NCI-H2029 treated with DMSO at 0.1 percent for 48 hours (cell line): Measurements from ENCODE around the gene DNAAF2.
"Not testable (repeated sequence)": the region's sequence is repeated elsewhere in the genome, so short reads cannot be mapped to it uniquely, and the experiment has no call there.

Source experiments
- DNase-seq: peaks from one replicate; lab custom pipeline; 2025; lab: John Stamatoyannopoulos, UW

DNAAF2 gene, protein sequence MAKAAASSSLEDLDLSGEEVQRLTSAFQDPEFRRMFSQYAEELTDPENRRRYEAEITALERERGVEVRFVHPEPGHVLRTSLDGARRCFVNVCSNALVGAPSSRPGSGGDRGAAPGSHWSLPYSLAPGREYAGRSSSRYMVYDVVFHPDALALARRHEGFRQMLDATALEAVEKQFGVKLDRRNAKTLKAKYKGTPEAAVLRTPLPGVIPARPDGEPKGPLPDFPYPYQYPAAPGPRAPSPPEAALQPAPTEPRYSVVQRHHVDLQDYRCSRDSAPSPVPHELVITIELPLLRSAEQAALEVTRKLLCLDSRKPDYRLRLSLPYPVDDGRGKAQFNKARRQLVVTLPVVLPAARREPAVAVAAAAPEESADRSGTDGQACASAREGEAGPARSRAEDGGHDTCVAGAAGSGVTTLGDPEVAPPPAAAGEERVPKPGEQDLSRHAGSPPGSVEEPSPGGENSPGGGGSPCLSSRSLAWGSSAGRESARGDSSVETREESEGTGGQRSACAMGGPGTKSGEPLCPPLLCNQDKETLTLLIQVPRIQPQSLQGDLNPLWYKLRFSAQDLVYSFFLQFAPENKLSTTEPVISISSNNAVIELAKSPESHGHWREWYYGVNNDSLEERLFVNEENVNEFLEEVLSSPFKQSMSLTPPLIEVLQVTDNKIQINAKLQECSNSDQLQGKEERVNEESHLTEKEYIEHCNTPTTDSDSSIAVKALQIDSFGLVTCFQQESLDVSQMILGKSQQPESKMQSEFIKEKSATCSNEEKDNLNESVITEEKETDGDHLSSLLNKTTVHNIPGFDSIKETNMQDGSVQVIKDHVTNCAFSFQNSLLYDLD

DNA sequence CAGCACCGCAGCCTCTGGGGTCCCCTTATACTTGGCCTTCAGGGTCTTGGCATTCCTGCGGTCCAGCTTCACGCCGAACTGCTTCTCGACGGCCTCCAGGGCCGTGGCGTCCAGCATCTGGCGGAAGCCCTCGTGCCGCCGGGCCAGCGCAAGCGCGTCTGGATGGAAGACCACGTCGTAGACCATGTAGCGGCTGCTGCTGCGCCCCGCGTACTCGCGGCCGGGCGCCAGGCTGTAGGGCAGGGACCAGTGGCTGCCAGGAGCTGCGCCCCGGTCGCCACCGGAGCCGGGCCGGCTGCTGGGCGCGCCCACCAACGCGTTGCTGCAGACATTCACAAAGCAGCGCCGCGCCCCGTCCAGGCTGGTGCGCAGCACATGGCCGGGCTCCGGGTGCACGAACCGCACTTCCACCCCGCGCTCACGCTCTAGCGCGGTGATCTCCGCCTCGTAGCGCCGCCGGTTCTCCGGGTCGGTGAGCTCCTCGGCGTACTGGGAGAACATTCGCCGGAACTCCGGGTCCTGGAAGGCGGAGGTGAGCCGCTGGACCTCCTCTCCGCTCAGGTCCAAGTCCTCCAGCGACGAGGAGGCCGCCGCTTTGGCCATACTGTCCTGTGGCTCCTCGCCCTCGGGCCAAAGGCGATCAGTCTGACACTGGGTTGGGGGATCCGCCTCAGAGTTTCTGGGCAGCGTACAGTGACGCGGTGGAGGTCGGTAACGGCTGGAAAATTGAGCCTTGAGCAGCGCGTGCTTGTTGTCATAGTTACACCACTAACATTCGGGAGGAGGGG lies at the start of gene DNAAF2:
TSS of gene DNAAF2 (minus strand) at position 698 of the 788 bp plus-strand sequence. CDS start at position 603, 95 bp downstream.
- peak; percentile 62 for DNase-seq

DNA sequence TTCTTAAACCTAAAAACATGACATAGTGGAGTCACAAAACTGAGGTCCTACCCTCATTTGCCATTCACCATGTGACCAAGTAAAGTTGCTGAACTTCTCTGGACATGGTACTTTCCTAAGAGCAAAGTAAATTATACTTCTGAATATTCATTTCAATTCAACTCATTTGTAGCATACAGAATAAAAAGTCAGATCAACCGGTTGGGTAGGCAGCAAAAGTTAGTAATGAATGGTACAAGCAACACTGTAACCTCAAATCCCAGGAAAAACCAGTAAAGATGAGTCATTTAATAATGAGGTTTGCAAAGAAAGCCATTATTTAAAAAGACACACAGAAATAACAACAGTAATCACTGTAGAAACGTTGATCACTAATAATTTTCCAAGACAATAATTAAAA lies 44.2 kb upstream of the DNAAF2 start:
- DNase-seq: no peak

DNA sequence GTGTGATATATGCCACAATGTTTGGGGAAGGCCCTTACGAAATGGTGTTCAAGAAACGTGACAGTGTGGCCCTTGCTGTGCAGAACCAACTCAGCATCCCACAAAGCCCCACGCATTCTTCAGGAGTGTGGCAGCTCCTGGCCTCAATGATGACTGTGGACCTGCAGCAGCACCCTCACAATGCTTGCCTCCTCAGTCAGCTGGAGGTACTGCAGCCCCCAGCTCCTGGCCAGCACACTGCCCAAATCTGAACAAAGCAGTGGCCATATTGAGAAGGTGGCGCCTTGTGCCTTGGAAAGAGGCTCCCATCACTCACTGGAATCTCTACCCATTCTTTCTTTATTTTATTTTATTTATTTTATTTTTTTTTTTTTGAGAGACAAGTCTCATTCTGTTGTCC lies 42.6 kb upstream of the DNAAF2 start:
- no peak for DNase-seq

DNA sequence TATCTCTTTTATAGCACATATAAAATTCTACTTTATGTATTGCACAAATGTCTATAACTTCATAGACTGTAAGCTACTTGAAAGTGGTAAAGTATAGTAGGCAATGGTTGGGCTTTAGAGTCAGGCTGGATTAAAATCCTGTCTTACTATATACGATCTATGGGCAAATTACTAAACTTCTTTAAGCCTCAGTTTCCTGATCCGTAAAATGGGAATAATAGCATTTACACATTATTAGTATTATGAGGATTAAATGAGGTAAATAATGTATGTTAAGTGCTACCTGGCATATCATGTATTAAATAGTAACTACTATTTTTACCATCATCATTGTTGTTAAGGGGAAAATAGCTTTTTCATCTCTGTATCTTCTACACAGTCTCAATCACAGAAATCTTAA lies 38.5 kb upstream of the DNAAF2 start:
- DNase-seq: no peak

DNA sequence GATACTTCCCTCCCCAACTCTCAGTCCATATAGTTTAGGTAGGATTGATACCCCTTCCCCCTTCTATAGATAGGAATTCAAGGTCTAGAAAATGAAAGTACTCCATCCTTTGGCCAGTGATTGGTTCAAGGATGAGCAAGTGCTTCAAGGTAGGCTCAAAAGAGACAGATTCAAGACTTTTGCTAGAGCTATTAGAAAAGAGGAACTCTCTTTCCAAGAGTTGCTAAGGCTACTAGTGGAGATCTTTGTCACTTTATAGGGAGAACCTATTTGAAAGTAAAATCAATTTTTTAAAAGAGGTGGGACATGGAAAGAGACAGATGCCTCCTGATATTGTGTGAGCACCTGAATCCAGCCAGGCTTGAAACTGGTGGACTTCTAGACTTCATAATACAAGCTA lies 35.4 kb upstream of the DNAAF2 start:
- no peak for DNase-seq

DNA sequence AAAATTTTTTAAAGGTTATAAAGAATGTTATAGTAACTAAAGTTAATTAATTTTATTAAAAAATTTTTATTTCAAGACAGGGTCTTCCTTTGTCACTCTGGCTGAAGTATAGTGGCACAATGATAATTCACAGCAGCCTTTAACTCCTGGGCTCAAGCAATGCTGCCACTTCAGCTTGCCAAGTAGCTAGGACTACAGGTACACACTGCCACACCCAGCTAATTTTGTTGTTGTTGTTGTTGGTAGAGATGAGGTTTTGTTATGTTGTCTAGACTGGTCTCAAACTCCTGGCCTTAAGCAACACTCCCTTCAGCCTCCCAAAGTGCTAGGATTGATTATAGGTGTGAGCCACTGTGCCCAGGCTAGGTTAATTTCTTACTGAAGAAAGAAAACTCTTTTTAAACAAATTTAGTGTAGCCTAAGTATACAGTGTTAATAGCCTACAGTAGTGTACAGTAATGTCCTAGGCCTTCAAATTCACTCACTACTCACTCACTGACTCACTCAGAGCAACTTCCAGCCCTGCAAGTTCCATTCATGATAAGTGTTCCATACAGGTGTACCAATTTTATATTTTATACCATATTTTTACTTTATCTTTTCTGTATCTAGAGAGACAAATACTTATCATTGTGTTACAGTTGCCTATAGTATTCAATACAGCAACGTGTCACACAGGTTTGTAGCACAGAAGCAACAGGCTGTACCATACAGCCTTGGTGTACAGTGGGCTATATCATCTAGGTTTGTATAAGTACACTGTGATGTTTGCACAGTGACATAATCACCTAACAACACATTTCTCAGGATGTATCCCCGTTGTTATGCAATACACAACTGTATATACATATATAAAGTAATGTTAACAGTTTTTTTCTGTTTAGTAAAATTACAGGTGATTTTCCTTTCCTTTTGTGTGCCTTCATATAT lies 24.7 kb upstream of the DNAAF2 start:
- DNase-seq: no peak

DNA sequence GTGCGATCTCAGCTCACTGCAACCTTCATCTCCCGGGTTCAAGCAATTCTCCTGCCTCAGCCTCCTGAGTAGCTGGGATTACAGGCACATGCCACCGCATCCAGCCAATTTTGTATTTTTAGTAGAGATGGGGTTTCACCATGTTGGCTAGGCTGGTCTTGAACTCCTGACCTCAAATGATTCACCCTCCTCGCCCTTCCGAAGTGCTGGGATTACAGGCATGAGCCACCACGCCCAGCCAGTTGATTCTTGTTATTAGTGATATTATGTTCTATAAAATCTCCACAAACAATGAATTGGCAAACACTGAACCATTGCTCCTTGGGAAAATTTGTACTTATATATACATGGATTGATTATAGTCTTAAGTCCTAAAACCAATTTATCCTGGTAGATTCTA lies 22.5 kb upstream of the DNAAF2 start:
- DNase-seq: not testable (repeated sequence)

DNA sequence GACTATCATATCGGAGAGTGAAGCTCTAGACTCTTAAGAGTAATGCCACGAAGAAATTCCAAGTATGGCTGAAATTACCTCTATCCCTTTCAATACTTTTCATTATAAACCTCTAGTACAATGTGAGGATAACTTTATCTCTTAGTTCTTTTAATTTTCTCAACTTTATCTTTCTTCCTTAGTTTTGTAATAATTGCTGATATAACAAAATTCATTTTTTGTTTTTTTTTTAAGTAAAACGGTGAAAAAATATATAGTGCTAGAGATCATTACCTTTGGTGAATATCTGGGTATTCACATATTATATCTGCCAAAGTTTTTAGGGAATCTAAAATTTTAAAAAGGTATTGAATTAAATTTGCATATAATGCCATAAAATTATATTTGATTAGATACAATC lies 19.5 kb upstream of the DNAAF2 start:
- no peak for DNase-seq

DNA sequence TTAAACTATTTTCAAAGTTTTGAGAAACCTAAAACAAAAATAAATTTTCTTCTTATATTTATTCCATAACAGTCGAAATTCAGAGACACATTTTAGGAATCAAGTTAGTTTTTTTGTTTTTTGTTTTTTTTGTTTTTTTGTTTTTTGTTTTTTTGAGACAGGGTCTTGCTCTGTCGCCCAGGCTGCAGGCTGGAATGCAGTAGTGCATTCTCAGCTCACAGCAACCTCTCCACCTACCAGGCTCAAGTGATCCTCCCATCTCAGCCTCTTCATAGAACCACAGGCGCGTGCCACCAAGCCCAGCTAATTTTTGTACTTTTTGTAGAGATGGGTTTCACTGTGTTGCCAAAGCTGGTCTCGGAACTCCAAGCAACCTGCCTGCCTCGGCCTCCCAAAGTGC lies 18.5 kb upstream of the DNAAF2 start:
- no peak for DNase-seq

DNA sequence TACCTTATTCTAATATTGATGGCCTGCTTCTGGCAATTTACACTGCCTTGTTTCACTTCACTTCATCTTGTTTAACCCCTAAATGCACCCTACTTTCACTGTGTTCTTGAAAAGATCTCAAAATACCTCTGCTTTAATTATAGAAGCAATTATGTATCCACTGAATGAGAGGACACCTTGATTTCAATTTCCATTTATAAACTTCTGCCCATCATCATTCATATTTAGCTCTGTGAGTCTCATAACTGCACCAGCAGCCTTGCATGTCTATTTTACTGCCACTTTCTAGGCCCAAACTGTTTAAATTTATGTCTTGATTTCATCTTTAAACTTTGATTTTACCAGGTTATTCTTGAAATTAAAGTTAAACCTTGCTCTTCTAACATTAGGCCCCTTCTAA lies 7.1 kb upstream of the DNAAF2 start:
- no peak for DNase-seq

DNA sequence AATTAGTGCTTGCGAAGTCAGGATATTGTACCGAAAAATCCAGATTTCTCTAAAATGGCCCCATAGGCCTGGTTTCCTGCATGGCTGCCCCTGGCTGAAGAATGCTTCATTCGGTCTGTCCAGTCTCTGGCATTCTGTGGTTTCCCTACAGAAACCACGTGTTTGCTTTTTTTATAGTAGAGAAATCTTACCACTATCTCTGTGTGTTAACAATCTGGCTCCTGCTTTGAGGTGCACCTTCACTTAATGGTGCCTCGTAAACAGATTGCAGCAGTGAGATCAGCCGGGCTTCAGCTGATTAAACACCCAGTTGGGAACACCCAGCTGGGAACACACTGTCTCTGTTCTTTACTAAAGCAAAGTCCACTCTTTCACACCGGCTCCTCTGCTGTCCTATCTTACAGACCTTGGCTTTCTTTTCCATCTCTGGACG lies 6.7 kb upstream of the DNAAF2 start:
- no peak for DNase-seq

DNA sequence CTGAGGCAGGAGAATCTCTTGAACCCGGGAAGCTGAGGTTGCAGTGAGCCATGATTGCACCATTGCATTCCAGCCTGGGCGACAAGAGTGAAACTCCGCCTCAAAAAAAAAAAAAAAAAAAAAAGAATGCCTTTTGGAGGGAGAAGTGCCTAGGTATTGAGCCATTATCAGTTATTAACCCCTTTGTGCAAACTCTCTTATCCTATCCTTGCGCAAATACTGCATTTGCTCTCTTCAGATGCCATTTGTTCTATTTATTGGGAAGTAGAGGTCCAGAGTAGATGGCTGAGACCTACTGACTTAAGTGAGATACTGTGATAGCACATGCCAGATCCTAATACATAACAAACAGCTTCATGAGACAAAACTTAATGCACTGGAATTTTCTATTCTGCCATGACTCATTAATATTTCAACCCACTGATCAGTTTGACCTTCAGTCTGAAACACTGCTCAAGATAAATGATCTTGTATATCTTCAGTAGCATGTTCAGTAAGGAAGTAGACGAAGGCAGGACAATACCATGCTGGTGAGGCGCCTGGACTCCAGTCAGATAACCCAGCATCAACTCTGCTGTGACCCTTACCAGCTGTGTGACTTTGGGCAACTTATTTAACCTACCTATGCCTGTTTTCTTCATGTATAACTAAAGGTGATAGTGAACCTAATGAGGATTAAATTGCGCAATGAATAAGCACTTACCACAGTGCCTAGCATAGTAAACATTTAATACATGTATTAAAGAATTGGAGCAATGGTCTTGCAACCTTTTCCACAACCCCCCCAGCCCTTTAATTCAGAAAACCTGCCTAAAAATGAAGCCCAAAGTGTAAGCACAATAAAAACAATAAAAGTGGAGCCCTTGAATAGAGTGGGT lies 5.7 kb upstream of the DNAAF2 start:
- no peak for DNase-seq

DNA sequence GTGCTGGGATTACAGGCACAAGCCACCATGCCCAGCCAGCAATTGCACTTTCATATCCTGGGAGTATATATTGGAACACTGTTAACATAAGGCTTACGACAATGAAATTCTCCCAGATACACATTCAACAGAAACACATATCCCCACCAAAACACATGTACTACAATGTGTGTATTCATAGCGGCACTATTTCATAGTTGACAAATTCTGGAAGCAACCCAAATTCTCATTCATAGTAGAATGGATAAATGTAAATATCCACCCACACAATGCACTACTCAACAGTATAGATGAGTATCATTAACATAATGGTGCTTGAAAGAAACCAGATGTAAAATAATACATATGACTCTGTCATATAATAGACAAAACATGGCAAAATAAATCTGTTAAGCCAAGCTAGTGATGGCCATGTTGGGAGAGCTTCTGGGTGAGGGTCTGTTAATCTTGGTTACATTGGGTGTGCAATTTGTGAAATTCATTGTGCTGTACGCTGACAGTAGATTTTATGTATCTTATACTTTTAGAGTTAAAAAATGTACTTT lies 2.6 kb upstream of the DNAAF2 start:
- no peak for DNase-seq

DNA sequence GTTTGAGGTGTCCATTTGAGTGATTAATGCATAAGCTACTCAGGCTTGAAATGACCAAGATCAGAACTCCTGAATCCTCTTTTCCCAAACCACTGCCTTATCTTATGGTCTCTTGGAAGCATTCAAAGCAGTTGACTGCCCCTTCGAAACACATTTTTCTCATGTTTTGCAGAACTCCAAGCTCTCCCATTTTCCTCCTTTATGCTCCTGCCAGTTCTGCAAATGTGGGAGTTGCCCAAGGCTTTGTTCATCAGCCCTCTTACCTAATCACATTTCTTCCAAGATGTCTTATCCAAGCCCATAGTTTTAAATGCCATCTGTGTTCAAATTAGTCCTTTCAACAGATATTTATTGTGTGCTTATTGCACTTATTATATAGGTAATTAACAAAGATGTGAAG lies 1.8 kb upstream of the DNAAF2 start:
- no peak for DNase-seq

DNA sequence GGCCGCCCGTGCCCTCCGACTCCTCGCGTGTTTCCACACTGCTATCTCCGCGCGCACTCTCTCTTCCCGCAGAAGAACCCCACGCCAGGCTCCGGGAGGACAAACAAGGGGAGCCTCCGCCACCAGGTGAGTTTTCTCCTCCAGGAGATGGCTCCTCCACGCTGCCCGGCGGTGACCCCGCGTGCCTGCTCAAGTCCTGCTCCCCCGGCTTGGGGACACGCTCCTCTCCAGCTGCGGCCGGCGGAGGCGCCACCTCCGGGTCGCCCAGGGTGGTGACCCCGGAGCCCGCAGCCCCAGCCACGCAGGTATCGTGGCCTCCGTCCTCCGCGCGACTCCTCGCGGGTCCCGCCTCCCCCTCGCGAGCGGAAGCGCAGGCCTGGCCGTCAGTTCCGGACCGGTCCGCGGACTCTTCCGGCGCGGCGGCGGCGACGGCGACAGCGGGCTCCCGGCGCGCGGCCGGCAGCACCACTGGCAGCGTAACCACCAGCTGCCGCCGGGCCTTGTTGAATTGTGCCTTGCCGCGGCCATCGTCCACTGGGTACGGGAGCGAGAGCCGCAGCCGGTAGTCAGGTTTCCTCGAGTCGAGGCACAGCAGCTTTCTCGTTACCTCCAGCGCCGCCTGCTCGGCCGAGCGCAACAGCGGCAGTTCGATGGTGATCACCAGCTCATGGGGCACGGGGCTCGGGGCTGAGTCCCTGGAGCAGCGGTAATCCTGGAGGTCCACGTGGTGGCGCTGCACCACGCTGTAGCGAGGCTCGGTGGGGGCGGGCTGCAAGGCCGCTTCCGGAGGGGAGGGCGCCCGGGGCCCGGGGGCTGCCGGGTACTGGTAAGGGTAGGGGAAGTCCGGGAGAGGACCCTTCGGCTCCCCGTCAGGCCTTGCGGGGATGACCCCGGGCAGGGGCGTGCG lies 1.2 kb downstream of the DNAAF2 start:
- DNase-seq: peak; percentile 94

DNA sequence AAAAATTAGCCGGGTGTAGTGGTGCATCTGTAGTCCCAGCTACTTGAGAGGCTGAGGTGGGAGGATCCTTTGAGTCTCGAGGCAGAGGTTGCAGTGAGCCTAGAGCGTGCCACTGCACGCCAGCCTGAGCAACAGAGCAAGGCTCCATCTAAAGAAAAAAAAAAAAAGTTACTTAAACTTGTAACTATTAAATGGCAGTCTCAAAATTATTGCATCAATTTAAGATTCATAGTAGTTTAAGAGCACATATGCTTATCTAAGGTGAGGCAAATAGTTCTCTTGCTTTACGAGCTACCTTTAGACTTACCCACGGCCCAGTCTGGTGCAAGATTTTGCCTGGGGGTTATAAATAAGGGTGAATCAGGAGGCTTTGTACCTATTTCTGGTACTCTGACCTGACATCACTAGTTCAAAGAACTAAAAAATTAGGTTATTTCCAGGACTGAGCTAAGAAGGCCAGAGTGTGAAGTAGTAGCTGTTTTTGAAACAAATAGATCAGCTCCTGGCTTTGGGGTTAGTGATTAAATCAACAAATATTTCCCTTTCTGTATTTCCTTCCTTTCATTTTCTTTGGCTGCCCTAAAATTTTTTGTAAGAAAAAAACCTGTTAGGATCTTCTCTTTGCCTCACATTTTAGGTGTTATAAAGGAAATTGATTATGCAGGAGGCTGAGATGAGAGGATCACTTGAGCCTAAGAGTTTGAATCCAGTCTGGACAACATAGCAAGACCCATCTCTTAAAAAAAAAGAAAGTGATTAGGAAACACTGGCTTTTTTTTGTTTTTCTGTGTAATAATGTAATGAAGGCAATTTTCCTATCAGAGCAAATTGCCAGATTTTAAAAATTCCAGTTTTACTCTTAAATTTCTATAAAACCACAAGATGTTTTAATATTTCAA lies 10.9 kb downstream of the DNAAF2 start:
- DNase-seq: no peak

DNA sequence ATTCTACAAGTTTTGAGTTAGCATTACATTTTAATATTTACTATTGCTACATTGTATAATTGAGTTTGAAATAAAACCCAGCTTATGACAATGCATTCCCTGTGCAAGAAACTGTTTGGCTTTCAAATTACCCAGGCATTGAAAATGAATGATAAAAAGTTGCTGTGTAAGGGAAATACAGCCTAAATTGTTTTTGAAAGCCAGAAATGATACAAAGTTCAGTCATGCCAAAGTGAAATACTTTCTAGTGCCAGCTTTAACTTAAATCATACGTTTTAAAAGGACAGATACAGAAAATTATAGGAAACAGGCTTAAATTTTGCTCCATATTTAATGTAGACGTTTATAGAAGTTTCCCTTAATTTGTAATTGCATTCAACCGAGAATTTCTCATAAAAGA lies 11.7 kb downstream of the DNAAF2 start:
- no peak for DNase-seq
